HL-60 (cell line): ENCODE measurements around the gene DYRK3.

Source experiments
- GABPA ChIP-seq: IDR thresholded peaks from 2 replicates; pipeline ENCODE4 v1.6.1; 2012; ENCODE audit warnings: low read depth
- POLR2AphosphoS5 ChIP-seq: IDR thresholded peaks from 2 replicates; pipeline ENCODE4 v1.6.1; 2012; ENCODE audit warnings: low read depth

DNA sequence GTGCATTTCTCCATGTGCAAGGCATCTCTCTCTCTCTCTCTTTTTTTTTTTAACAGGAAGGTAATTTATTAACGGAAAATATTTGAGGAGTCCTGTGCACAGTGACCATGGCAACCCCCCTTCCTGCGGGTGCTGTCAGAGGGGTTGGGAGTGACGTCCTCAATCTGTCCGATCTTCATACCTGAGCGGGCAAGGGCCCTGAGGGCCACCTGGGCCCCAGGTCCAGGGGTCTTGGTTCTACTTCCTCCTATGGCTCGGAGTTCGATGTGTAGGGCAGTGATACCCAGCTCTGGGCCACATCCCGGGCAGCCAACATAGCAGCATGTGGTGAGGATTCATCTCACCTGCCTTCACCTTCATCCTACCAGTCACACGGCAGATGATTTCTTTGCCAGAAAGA, 60.4 kb downstream of the DYRK3 start:
- TF ChIP-seq GABPA (no peak), POLR2AphosphoS5 (no peak)
